GM18507 (cell line): ENCODE data around the gene RFESD.

ENCODE experiments used
- DNase-seq: peaks from one replicate; pipeline ENCODE4 v3.0.0; 2011; ENCODE audit warnings: low read depth; ENCODE audit not compliant: insufficient read length; ENCODE audit errors: extremely low spot score
- FAIRE-seq: peaks from 2 replicates; lab custom pipeline; 2011; peaks lifted over from hg19 to GRCh38; lab: Jason Lieb, UNC

RFESD gene

GRCh38 chr5:95655575-95655974 lies 9.0 kb downstream of the RFESD start:
- no peak for FAIRE-seq
- DNase-seq: no peak

GRCh38 chr5:95660060-95660459 lies 13.5 kb downstream of the RFESD start:
- FAIRE-seq: no peak

DNA sequence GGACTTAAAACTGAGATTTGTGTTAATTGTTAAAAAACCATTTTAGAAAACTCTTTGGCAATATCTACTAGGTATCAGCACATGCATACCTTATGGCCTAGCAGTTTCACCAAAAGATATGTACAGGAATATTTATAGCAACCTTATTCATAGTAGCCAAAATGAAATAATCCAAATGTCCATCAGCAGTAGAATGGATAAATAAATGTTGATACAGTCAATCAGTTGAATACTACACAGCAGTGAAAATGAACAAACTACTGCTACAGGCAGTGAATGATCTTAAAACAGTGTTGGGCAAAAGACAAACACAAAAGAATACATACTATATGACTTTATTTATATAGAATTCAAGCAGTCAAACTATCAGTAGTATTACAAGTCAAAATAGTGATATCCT lies 16.4 kb downstream of the RFESD start:
- no peak for FAIRE-seq
- DNase-seq: no peak

More at GRCh38 chr5:95660060-95660459, 13.5 kb downstream of the RFESD start:
- DNase-seq: no peak

DNA sequence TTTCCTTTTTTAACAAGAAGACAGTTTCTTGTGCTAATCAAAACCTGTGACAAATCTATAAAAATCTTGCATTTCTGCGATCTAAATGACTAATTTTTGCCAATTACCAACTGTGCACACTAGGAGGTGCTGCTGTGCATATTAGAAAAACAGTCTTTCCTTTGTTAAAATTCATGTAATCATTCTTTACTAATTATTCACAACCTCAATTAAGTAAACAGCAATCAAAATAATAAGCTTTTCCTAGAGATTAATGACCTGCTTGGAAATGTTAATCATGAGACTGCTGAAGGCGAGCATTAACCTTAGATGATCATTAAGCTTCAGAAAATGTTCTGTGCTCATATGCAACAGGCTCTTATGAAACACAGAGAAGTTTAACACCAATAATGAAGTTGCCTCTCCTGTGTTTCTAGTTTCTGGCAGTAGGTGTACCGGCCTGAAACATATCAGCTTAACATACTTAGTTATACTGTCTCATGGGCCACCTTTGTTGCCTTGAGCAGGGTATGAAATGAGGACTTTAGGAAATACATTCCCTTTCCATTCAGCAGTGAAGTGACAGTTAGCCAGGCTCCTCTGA lies 17.7 kb downstream of the RFESD start:
- DNase-seq: no peak
- peak; percentile 85 for FAIRE-seq

DNA sequence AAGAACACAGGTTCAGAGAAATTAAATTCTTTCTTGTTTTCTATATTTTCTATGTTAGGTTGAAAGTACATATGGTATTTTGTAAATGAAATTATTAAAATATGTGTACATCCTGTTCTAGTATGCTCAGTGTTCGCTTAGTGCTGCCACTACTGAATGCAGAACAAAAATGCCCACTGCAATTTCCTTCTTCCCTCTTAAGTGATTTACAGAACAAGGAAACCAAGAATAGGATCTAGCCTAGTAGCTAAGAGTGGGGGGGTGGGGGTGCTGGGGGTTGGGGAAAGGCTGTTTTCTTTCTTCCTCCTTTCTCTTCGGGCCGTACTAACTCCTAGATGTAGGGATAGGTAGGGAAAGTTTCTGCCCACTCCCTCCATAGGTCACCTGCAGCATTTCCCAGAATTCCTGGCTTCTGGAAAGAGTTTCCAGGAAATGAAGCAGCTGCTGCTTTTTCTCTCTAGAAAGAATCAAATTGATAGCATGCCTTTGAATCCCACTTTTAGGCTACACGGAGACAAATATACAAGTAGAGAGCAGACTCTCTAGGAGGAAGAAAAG lies 20.6 kb downstream of the RFESD start:
- no peak for FAIRE-seq

DNA sequence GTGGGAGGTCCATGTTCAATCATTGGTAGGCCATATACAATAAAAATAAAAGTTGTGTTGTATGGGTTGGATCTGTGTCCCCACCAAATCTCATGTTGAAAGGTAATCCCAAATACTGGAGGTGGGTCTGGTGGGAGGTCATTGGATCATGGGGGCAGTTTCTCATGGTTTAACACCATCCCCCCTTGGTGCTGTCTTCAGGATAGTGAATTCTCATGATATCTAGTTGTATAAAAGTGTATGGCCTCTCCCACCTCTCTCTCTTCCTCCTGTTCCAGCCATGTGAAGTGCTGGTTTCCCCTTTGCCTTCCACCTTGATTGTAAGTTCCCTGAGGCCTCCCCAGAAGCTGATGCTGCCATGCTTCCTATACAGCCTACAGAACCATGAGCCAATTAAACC lies 21.1 kb downstream of the RFESD start:
- DNase-seq: no peak
- FAIRE-seq: no peak

More for the DNA sequence above, 20.6 kb downstream of the RFESD start:
- DNase-seq: no peak

DNA sequence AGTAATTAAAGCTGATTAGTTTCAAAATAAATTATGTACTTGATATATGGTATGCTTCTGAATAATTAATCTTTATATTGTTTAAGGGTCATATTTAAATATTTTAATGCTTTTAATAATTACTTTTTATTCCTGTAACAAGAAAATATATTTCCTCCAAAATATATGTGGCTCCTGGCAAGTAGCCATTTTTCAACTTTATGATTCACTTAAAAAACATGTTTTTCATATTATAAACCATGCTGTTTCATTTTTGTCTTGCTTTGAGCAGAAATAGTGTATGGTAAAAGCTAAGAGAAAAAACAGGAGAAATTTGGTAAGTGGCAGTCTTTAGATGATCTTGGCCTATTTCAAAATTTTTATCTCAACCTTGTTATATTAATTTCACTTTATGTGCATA lies 21.6 kb downstream of the RFESD start:
- FAIRE-seq (no peak), DNase-seq (no peak)

- FAIRE-seq (no peak), DNase-seq (no peak)
Measured at GRCh38 chr5:95668728-95669127, 22.2 kb downstream of the RFESD start.

DNA sequence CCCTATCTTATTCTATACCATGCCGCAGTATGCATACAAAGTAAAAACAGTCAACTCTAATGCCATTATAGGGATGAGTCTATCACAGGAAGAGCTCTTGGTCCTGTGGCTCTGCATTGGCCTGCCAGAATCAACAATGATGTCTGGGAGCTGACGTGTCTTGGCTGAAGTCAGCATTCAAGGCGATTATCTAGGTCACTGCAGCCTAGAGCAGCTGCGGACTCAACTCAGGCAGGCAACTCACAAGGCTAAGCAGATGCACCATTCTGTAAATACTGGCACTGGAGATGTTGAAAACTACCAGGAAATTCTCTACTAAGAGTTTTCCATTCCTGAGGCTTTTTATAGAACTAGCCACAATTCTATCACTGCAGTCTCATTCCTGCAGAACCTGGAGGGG lies 23.0 kb downstream of the RFESD start:
- FAIRE-seq: no peak

DNA sequence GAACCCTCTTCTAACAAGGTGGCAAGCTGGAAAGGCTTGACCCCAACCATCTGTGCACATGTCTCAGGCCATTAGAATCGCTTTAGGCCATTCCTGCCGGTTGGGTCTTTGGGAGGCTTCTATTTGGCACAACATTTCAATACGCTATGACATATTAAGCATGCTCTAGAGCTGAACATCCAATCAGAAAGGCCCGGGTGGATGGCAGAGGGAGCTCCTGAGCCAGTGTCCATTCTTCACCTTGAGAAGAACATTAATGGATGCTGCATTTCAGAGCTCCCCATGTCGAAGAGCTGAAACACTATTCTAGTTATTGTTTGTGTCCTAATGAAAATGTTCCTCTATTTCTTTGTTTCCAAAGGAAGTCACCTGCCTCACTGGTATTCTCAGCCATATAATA lies 23.4 kb downstream of the RFESD start:
- DNase-seq: no peak
- no peak for FAIRE-seq

More for the DNA sequence above, 23.0 kb downstream of the RFESD start:
- no peak for DNase-seq

DNA sequence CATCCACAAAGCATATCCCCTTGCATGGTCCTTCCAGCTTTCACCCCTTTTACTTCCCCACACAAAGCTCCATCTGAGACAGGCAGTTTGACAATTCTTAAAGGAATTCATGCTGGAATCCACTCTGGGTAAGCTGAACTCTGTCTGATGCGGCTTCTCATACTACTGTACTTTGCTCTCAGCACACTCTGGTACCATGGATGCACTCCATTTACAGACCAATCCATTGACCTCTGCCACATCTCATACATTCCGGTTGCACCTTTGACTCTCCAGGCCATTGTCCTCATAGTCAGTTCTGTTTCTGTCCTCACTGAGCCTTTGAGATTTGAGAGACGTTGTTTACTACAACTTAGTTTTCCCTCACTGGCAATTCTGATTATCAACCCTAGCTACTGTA lies 24.0 kb downstream of the RFESD start:
- DNase-seq: no peak
- no peak for FAIRE-seq

DNA sequence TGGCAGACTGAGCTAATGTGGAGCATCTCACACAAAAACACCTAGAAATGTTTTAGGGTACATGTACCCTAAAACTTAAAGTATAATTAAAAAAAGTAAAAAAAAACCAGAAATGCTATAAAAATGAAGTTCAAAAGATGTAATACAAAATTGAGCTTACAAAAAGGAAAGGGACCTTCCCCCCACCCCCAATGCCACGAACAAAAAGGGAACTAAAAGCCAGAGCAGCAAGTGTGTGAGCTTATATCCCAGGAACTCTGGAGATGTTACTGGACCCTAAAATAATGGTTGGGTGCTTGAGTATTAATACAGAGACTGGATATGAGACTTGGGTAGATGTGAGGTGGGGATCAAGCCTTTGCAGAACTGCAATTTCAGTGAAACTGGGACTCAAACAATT lies 25.2 kb downstream of the RFESD start:
- DNase-seq: no peak

GRCh38 chr5:95672641-95673040 lies 26.1 kb downstream of the RFESD start:
- FAIRE-seq: no peak
- no peak for DNase-seq

More for the DNA sequence above, 25.2 kb downstream of the RFESD start:
- no peak for FAIRE-seq

DNA sequence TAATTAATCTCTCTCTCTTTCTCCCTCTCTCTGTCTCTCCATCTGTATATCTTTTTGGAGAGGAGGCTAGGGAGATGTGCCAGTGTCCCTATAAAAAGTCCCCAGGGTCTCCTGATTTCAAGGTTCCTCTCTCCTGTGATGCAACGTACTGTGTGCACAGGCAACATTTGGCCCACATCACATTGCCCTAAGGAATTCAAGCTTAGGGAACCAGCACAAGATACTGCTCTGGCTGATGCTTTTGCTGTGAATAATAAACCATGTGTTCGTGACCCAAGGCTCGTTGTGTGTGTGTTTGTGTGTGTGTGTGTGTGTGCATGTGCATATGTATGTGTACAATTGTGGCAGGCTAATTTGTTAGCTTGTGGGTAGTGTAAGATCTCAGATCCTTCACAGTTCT lies 26.5 kb downstream of the RFESD start:
- FAIRE-seq (no peak), DNase-seq (no peak)

GRCh38 chr5:95682891-95683290 lies 36.3 kb downstream of the RFESD start, which contains the start of gene SPATA9:
Gene SPATA9 (minus strand): TSS chr5:95682991. CDS start chr5:95682854, 137 bp downstream.
- DNase-seq (no peak), FAIRE-seq (no peak)

DNA sequence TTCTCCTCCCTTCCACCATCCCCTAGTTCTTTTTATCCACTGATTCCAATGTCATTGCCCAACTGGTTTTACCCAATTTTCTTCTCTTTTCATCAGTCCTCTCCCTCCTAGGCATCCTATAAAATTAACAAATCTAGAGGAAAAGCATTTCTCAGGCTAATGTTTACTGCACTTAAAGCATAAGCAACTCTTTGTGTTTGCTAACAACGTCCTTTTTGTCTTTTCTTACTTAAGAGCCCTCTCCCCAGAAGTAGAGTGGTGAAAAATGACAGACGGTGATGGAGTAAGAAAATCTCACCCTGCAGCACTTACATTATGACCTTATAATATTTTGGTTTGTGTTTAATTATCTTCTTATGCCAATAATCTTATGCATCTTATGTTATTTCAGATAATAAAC lies 37.8 kb downstream of the RFESD start:
- no peak for FAIRE-seq
- DNase-seq: no peak

GRCh38 chr5:95686651-95687050 lies 40.1 kb downstream of the RFESD start:
- DNase-seq: no peak
- FAIRE-seq: no peak

DNA sequence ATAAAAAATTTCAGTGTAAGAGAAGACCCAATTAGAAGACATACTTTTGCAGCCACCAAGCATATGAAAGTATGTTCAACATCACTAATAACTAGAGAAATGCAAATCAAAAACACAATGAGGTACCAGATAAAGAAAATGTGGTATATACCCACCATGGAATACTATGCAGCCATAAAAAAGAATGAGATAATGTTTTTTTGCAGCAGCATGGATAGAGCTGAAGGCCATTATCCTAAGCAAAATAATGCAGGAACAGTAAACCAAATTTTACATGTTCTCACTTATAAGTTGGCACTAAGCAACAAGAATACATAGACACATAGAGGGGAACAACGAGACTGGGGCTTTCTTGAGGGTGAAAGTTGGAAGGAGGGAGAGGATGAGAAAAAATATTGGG lies 43.1 kb downstream of the RFESD start:
- DNase-seq: no peak
- no peak for FAIRE-seq

DNA sequence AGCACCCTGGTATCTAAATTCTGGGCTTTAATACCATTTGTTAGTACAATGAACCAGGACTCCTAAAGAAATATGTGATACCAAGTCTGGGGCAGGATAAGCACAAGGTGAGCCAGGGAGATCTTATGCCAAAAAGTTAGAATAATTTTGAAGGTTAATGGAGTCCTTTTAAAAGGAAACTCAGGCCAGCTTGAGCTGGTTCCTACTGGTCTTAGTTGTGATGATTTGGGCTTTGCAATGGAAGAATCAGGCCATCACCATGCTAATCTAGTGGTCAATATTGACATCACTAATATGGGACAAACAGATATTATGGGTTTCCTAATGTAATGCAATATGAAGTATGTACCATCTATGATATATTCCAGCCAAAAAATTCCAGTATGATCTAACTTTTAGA lies 43.8 kb downstream of the RFESD start:
- DNase-seq: no peak

DNA sequence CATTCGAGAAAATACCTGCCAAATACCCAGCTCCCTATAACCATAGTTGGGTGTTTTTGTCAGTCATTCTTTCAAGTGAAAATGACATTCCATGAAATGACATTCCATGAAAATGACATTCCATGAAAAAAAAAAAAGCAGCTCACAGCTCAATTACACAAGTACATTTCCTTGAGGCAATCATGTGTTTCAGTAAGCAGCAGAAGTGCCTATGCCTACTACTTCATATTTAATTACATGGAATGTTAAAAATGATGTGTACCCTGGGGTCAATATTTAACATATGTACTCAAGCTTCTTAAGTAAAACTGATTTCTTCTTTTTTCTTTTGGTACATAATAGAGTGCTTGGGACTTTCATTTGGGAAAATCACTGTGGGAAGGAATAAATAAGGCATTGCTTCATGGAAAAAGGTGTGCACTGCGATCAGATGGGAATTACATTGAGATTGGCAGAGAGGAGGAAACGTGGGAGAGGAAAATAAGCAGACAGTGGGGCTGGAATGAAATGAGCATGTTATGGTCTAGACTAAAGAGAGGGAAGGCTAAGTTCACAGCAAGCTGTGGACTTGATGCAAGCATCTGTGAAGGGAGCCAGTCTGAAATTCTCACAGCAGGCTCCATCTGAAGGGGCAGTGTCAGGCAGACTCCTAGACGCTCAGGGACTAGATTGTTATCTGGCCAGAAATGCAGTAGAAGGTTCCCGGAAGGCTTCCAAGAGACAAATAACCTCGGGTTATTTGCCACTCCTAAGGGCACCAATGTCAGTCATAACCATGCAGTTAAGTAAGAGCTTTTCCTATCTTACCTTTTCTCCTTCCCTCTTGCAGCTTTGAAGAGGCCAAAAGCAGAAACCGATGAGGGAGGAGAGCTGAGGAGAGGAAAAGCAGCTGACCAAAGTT lies 51.5 kb downstream of the RFESD start:
- FAIRE-seq (no peak), DNase-seq (no peak)

More for the DNA sequence above, 43.8 kb downstream of the RFESD start:
- FAIRE-seq: no peak

GRCh38 chr5:95699337-95699736 lies 52.8 kb downstream of the RFESD start:
- FAIRE-seq (no peak), DNase-seq (no peak)
